ENCODE data around the gene RIMS4. TPM values are rescaled to one million over a fixed set of nuclear protein-coding genes. Genes with fewer than 3 reads are reported as not detected.

Gene RIMS4
- total RNA-seq, 1 donor from 2014 or later = 0.11 TPM

DNA sequence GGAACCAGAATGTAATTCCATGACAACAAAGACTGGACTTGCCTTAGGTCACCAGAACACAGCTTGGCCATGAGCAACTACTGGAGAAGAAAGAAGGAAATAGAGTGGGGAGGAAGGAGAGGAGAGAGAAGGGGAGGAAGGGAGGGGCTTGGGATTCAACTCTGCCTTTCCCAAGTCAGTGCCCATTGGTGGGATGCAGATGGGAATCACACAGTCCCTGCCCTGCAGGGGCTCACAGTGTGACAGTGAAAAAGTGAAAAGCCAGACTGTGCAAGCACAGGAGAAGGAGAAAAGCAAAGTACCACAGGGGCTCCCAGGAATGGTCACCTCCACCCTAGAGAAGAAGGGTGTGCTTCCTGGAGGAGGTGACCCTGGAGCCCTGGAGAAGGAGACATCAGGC is 14.0 kb downstream of the RIMS4 start:
- intact Hi-C loops (cut with micrococcal nuclease) = no loop called here
- no peak for TF ChIP-seq CTCF (IDR thresholded peaks at IDR 0.05; ENCODE audit: borderline replicate concordance)
- Histone ChIP-seq H3K9me3 (replicated peaks) (no peaks in the 10 kb centered on the region), H3K4me3 (no peak overlapping the region), H3K27me3 (ENCODE audit: low read depth) (peaks cover 30% of the 10 kb centered on the region), H3K4me1 (no peaks in the 10 kb centered on the region), H3K27ac (replicated peaks) (no peak overlapping the region), H3K36me3 (no peaks in the 10 kb centered on the region)
- DNase-seq = no peak

DNA sequence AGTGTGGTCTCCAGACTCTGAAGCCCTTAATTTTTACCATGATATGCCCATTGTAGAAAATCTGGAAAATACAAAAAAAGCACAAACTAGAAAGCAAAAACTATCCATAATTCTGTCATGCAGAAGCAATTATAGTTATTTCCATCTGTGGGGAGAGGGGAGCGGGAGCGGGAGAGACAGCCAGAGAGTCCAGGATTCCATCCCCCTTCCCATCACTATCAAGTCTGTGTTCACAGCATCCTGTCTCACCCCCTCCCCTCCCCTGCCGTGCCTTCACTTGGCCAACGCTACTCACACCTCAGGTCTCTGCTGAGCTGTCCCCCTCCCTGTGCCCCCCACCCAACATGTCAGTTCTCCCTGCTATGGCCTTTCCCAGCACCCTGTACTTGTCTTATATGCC is 14.5 kb downstream of the RIMS4 start:
- H3K9me3 ChIP-seq (replicated peaks) = no peaks in the 10 kb centered on the region
- no peak for TF ChIP-seq CTCF (IDR thresholded peaks at IDR 0.05; ENCODE audit: borderline replicate concordance)
- intact Hi-C loops (cut with micrococcal nuclease) = no loop called here
- H3K4me1 ChIP-seq = no peaks in the 10 kb centered on the region
- DNase-seq = no peak
- H3K27me3 ChIP-seq (ENCODE audit: low read depth) = peaks cover 30% of the 10 kb centered on the region
- no peak overlapping the region for H3K4me3 ChIP-seq
- H3K27ac ChIP-seq (replicated peaks) = no peak overlapping the region
- H3K36me3 ChIP-seq = no peaks in the 10 kb centered on the region

DNA sequence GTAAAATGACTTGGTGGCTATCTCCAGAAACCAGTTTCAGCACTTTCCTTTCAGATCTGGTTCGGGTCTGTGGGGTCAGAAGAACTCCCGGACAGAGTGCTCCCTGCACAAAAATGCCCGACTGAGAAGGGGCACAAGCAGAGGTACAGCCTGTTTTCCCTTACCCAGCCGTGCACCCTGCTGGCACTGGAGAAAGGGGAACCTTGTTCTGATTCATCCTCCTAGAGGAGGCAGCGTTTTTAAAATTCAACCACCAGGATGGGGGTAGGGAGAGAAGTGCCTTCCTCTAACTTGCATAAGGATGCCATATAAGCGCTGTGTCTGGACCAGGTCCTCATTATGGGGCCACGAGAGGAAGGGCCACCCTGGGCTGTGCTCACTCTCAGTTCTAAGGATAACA is 17.6 kb downstream of the RIMS4 start:
- TF ChIP-seq CTCF (IDR thresholded peaks at IDR 0.05; ENCODE audit: borderline replicate concordance) = no peak
- DNase-seq = no peak
- no peak overlapping the region for H3K27ac ChIP-seq (replicated peaks)
- intact Hi-C loops (cut with micrococcal nuclease) = no loop called here
- H3K9me3 ChIP-seq (replicated peaks) = no peaks in the 10 kb centered on the region
- H3K4me3 ChIP-seq = no peak overlapping the region
- H3K36me3 ChIP-seq = no peaks in the 10 kb centered on the region
- H3K27me3 ChIP-seq (ENCODE audit: low read depth) = peaks cover 38% of the 10 kb centered on the region
- no peaks in the 10 kb centered on the region for H3K4me1 ChIP-seq

- intact Hi-C loops (cut with micrococcal nuclease) = no loop called here
- TF ChIP-seq CTCF (IDR thresholded peaks at IDR 0.05; ENCODE audit: borderline replicate concordance) = no peak
- no peaks in the 10 kb centered on the region for H3K9me3 ChIP-seq (replicated peaks)
- no peak overlapping the region for H3K4me3 ChIP-seq
- no peak for DNase-seq
- H3K36me3 ChIP-seq = no peaks in the 10 kb centered on the region
- H3K27me3 ChIP-seq (ENCODE audit: low read depth) = peaks cover 26% of the 10 kb centered on the region
- no peaks in the 10 kb centered on the region for H3K4me1 ChIP-seq
- H3K27ac ChIP-seq (replicated peaks) = no peak overlapping the region
Observed at GRCh38 chr20:44790638-44791393, 19.5 kb downstream of the RIMS4 start.

GRCh38 chr20:44788706-44789456 is 21.5 kb downstream of the RIMS4 start:
- Histone ChIP-seq H3K4me1 (no peaks in the 10 kb centered on the region), H3K27ac (replicated peaks) (no peak overlapping the region), H3K36me3 (no peaks in the 10 kb centered on the region), H3K27me3 (ENCODE audit: low read depth) (peaks cover 15% of the 10 kb centered on the region), H3K4me3 (no peak overlapping the region), H3K9me3 (replicated peaks) (no peaks in the 10 kb centered on the region)
- no peak for DNase-seq
- intact Hi-C loops (cut with micrococcal nuclease) = no loop called here
- no peak for TF ChIP-seq CTCF (IDR thresholded peaks at IDR 0.05; ENCODE audit: borderline replicate concordance)

All from left ventricle myocardium inferior (tissue), 1 donor.